H9 (cell line): ENCODE results near the gene SYCE3. TPM values are rescaled to one million over a fixed set of nuclear protein-coding genes. Genes with fewer than 3 reads are reported as not detected.

Experiments used
- DNase-seq: peaks from one replicate; pipeline ENCODE4 v3.0.0-alpha.2; 2017
- H2AFZ ChIP-seq: one replicate; pipeline ENCODE4 v1.6.1; 2013; ENCODE audit warnings: mild to moderate bottlenecking, low read length, control low read depth, moderate library complexity
- H2AK5ac ChIP-seq: 2 replicates; pipeline ENCODE4 v1.6.1; 2013; ENCODE audit warnings: low read length, control low read depth, mixed read lengths; ENCODE audit not compliant: insufficient read length
- H2BK120ac ChIP-seq: one replicate; pipeline ENCODE4 v1.6.1; 2013; ENCODE audit warnings: low read depth, mild to moderate bottlenecking, low read length, control low read depth, inconsistent platforms; ENCODE audit not compliant: poor library complexity, severe bottlenecking
- H2BK12ac ChIP-seq: 2 replicates; pipeline ENCODE4 v1.6.1; 2013; ENCODE audit warnings: low read length, control low read depth, mixed read lengths, low read depth; ENCODE audit not compliant: insufficient read length
- H2BK15ac ChIP-seq: 2 replicates; pipeline ENCODE4 v1.6.1; 2013; ENCODE audit warnings: low read depth, low read length, control low read depth
- H2BK20ac ChIP-seq: one replicate; pipeline ENCODE4 v1.6.1; 2013; ENCODE audit warnings: low read depth, mild to moderate bottlenecking, low read length, control low read depth, inconsistent platforms; ENCODE audit not compliant: poor library complexity, severe bottlenecking
- H2BK5ac ChIP-seq: 2 replicates; pipeline ENCODE4 v1.6.1; 2013; ENCODE audit warnings: low read length, control low read depth, mixed read lengths; ENCODE audit not compliant: insufficient read length
- H3K14ac ChIP-seq: 2 replicates; pipeline ENCODE4 v1.6.1; 2013; ENCODE audit warnings: low read length, control low read depth; ENCODE audit not compliant: insufficient read depth
- H3K18ac ChIP-seq: 2 replicates; pipeline ENCODE4 v1.6.1; 2013; ENCODE audit warnings: low read depth, mild to moderate bottlenecking, mixed read lengths, low read length, control low read depth; ENCODE audit not compliant: insufficient read length
- H3K23ac ChIP-seq: 2 replicates; pipeline ENCODE4 v1.6.1; 2013; ENCODE audit warnings: low read length, control low read depth, mixed read lengths, low read depth; ENCODE audit not compliant: insufficient read length
- H3K23me2 ChIP-seq: 2 replicates; pipeline ENCODE4 v1.6.1; 2013; ENCODE audit warnings: low read depth, mild to moderate bottlenecking, mixed read lengths, low read length, control low read depth; ENCODE audit not compliant: insufficient read length, poor library complexity, severe bottlenecking
- H3K27ac ChIP-seq: 2 replicates; pipeline ENCODE4 v1.5.1; 2013; ENCODE audit warnings: low read length, control low read depth, mixed read lengths, low read depth; ENCODE audit not compliant: insufficient read length
- H3K27me3 ChIP-seq: 2 replicates; pipeline ENCODE4 v1.6.1; 2013; ENCODE audit warnings: low read length, control low read depth, inconsistent platforms; ENCODE audit not compliant: insufficient read depth
- H3K4ac ChIP-seq: 2 replicates; pipeline ENCODE4 v1.6.1; 2013; ENCODE audit warnings: low read depth, mild to moderate bottlenecking, control low read depth, inconsistent platforms, low read length, moderate library complexity
- H3K4me1 ChIP-seq: 2 replicates; pipeline ENCODE4 v1.6.1; 2013; ENCODE audit warnings: low read length, control low read depth, inconsistent platforms; ENCODE audit not compliant: insufficient read depth
- H3K4me2 ChIP-seq: 2 replicates; pipeline ENCODE4 v1.6.1; 2013; ENCODE audit warnings: low read length, control low read depth, mixed read lengths; ENCODE audit not compliant: insufficient read length, insufficient read depth
- H3K56ac ChIP-seq: 2 replicates; pipeline ENCODE4 v1.6.1; 2013; ENCODE audit warnings: low read depth, mild to moderate bottlenecking, mixed read lengths, low read length, control low read depth; ENCODE audit not compliant: insufficient read length
- H3K79me1 ChIP-seq: 2 replicates; pipeline ENCODE4 v1.6.1; 2013; ENCODE audit warnings: low read depth, mild to moderate bottlenecking, moderate library complexity, low read length, control low read depth, inconsistent platforms; ENCODE audit not compliant: insufficient read depth, poor library complexity, severe bottlenecking
- H3K79me2 ChIP-seq: 2 replicates; pipeline ENCODE4 v1.6.1; 2013; ENCODE audit warnings: low read length, control low read depth, inconsistent platforms; ENCODE audit not compliant: insufficient read depth
- H3K9ac ChIP-seq: 2 replicates; pipeline ENCODE4 v1.6.1; 2013; ENCODE audit warnings: low read length, control low read depth, mixed read lengths; ENCODE audit not compliant: insufficient read length; ENCODE audit errors: extremely low read depth
- H3K9me3 ChIP-seq: one replicate; pipeline ENCODE4 v1.6.1; 2013; ENCODE audit warnings: low read depth, low read length, inconsistent platforms; ENCODE audit not compliant: control insufficient read depth
- H3T11ph ChIP-seq: one replicate; pipeline ENCODE4 v1.6.1; 2013; ENCODE audit warnings: mild to moderate bottlenecking, low read length, control low read depth, inconsistent platforms
- H4K20me1 ChIP-seq: one replicate; pipeline ENCODE4 v1.6.1; 2013; ENCODE audit not compliant: control insufficient read depth, insufficient read length, insufficient read depth
- H4K5ac ChIP-seq: 2 replicates; pipeline ENCODE4 v1.6.1; 2013; ENCODE audit warnings: low read depth, mild to moderate bottlenecking, mixed read lengths, low read length, control low read depth; ENCODE audit not compliant: insufficient read length
- H4K8ac ChIP-seq: replicated peaks from 2 replicates; pipeline ENCODE4 v1.6.1; 2013; ENCODE audit warnings: low read length, control low read depth, mixed read lengths, low read depth; ENCODE audit not compliant: insufficient read length
- H4K91ac ChIP-seq: 2 replicates; pipeline ENCODE4 v1.6.1; 2013; ENCODE audit warnings: low read depth, mild to moderate bottlenecking, moderate library complexity, mixed read lengths, low read length, control low read depth; ENCODE audit not compliant: insufficient read length
- H3K27ac Mint-ChIP-seq, 3 experiments: 2 replicates in 2 of 3; 3 replicates in 1 of 3; pipeline ENCODE4 v1.8.0; 2020 to 2021; ENCODE audit warnings: mixed read lengths in 3 of 3, mild to moderate bottlenecking in 1 of 3, moderate library complexity in 1 of 3
- H3K27me3 Mint-ChIP-seq: 2 replicates; pipeline ENCODE4 v1.8.0; 2021; ENCODE audit warnings: low read depth, mild to moderate bottlenecking, moderate library complexity, mixed read lengths
- H3K36me3 Mint-ChIP-seq, 3 experiments: 2 replicates in 2 of 3; 3 replicates in 1 of 3; pipeline ENCODE4 v1.8.0; 2020 to 2021; ENCODE audit warnings: low read depth in 3 of 3, mixed read lengths in 3 of 3; ENCODE audit not compliant: insufficient read depth in 1 of 3
- H3K4me1 Mint-ChIP-seq, 2 experiments: 2 replicates each; pipeline ENCODE4 v1.8.0; 2020; ENCODE audit warnings: mixed read lengths in 2 of 2
- H3K4me3 Mint-ChIP-seq, 2 experiments: 2 replicates in 1 of 2; 3 replicates in 1 of 2; pipeline ENCODE4 v1.8.0; 2020 to 2021; ENCODE audit warnings: mild to moderate bottlenecking in 2 of 2, mixed read lengths in 2 of 2, moderate library complexity in 1 of 2
- H3K9me3 Mint-ChIP-seq, 2 experiments: 2 replicates in 1 of 2; 3 replicates in 1 of 2; pipeline ENCODE4 v1.8.0; 2020; ENCODE audit warnings: mild to moderate bottlenecking in 2 of 2, mixed read lengths in 2 of 2, moderate library complexity in 1 of 2
- CTCF ChIP-seq: fragments of 200-600 bp; sonication (generic); conservative IDR thresholded peaks from 3 replicates; pipeline ENCODE4 v1.8.0; 2021; ENCODE audit warnings: antibody characterized with exemption, mild to moderate bottlenecking
- WGBS: extraction: QIAGEN DNeasy Blood & Tissue Kit; methylation state at CpG from one replicate; pipeline ENCODE4 v1.1.7; 2013; ENCODE audit warnings: missing lambda C conversion rate, low lambda C conversion rate, mixed read lengths; ENCODE audit not compliant: insufficient read length; ENCODE audit errors: extremely low coverage; 5-methylcytosine and 5-hydroxymethylcytosine counted together
- total RNA-seq: library from RNA; stranded (reverse); gene quantifications from 2 replicates; pipeline ENCODE4 v1.2.1, GENCODE V29; 2021

SYCE3 gene
- total RNA-seq, 1 experiment from 2014 or later = 0.85 TPM

- Mint-ChIP-seq H3K4me1 (peaks cover 10 to 14% of the 10 kb centered on the region in 2 experiments), H3K27me3 (no peaks in the 10 kb centered on the region), H3K36me3 (peaks cover 0 to 8% (median 0%) of the 10 kb centered on the region in 3 experiments; a peak in 2 of 7 replicates), H3K4me3 (peak within 1 kb of the TSS; percentile 92 to 96), H3K9me3 (no peaks in the 10 kb centered on the region), H3K27ac (peak within 1 kb of the TSS; percentile 98; a peak in 6 of 7 replicates)
- H3K9me3 ChIP-seq = no peaks in the 10 kb centered on the region
- DNase-seq = no peak
- peak within 1 kb of the TSS; percentile 98 for H4K8ac ChIP-seq
- H3K4me2 ChIP-seq = peak within 1 kb of the TSS; percentile 97
- no peak within 1 kb of the TSS for H4K5ac ChIP-seq
- no peak within 1 kb of the TSS for H2AFZ ChIP-seq
- H2AK5ac ChIP-seq = no peak within 1 kb of the TSS
- H3K18ac ChIP-seq = peak within 1 kb of the TSS; percentile 99
- no CpG with 5 or more reads among the region's 62 CpGs for whole genome bisulfite sequencing
- no peak within 1 kb of the TSS for H4K91ac ChIP-seq
- H2BK12ac ChIP-seq = no peak within 1 kb of the TSS
- H3K23ac ChIP-seq = no peak within 1 kb of the TSS
- no peaks in the 10 kb centered on the region for H3K27me3 ChIP-seq
- no peak within 1 kb of the TSS for H2BK120ac ChIP-seq
- no peak for TF ChIP-seq CTCF
- H3K9ac ChIP-seq = peak within 1 kb of the TSS; percentile 99
- H3K4ac ChIP-seq = no peak within 1 kb of the TSS
- no peaks in the 10 kb centered on the region for H3K4me1 ChIP-seq
- H3K79me2 ChIP-seq = peaks cover 11% of the 10 kb centered on the region; the same call in 1 of the 2 replicates
- H2BK15ac ChIP-seq = no peak within 1 kb of the TSS
- H2BK20ac ChIP-seq = no peak within 1 kb of the TSS
- peak within 1 kb of the TSS; percentile 99 for H3K14ac ChIP-seq
- no peak within 1 kb of the TSS for H3K56ac ChIP-seq
- H4K20me1 ChIP-seq = no peaks in the 10 kb centered on the region
- H3K27ac ChIP-seq = no peak within 1 kb of the TSS
- H3K23me2 ChIP-seq = peaks cover 12% of the 10 kb centered on the region
- no peak within 1 kb of the TSS for H3T11ph ChIP-seq
- H2BK5ac ChIP-seq = peak within 1 kb of the TSS; percentile 85
- H3K79me1 ChIP-seq = peaks cover 11% of the 10 kb centered on the region
Measured at GRCh38 chr22:50507421-50507990, 55.2 kb downstream of the SYCE3 start, which contains the start of gene LMF2. LMF2 (minus strand) TSS chr22:50507702; CDS start chr22:50507675, 27 bp downstream.
